Measurements from ENCODE around the gene ANKS1B.
"Not testable (repeated sequence)": the region's sequence is repeated elsewhere in the genome, so short reads cannot be mapped to it uniquely, and the experiment has no call there.

Gene ANKS1B

DNA sequence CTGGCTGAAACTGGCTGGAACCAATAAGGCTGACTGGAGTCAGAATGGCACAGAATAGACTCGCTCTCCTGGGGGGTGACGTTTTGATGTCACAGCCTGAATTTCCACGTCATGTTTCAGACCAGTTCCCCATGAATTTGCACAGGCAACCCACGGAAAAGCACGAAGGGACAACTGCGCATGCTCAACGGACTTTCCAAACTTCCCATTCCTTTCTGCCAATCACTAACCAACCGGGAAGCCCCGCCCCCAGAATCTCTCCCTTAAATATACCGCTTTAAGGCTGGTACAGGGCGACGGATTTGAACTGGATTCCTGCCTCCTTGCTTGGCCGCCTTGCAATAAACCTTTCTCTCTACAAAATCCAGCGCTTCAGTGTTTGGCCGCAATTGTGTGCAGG, 904.9 kb downstream of the ANKS1B start:
- no peak for DNase-seq (ENCODE audit: low read depth in 2 of 2, low spot score in 1 of 2)

DNA sequence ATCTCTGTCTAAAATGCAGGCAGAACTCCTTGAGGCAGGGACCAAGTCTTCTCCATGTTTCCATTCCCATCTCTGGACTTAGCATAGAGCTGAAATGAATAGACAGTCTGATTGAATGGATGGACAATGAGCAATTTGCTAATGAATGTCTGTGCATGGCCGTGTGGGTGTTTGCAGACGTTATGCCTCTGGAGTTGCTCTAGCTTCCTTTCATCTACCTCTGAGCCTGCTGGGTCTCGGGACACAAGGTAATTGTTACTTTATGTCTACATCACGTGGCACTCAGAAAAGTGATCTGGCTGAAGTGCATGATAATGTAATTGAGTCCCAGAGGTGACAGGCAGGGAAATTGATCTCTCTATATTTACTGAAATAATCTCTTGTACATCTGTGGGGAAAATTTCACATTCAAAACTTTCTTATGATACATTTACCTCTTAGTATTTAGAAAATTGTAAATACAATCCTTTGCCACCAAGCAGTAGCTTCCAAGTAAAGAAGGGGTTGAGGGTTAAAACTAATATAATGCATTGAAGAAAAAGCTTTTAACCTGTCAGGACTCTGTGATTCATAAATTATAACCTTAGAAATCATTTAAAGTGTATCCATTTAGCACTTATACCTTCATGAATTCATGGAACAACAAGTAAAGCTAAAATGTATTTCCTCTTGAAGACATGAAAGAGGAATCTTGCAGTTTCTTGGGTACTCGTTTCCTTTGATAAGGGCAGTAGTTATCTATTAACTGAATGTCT, 915.6 kb downstream of the ANKS1B start:
- DNase-seq (ENCODE audit: low read depth in 2 of 2, low spot score in 1 of 2) = no peak

DNA sequence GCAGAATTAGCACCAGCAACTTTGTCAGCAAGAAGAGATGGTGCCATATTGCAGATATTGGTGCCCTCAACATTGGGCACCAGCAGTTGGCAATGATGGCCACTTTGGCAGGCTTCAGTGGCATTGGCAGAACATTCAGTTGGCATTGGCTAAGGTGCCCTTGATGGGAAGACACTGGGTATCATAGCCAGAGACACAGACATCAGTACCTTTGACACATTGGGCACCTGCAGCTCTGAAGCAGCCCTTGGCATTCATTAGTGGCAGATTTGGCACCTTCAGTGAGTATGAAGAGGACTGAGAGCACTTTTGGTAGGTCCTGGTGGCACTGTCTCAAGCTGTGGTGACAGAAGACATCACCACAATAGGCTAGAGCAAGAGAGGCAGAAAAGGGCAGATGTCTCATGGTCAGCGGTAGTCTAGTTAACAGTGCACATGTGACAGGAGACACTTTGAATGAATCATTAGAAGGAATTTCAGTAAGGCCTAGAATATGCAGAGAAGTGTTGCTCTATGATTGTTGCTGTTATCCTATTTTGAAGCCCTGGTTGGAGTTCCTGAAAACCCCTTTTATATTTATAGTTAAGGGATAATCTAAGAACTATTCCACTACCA, 917.5 kb downstream of the ANKS1B start:
- DNase-seq (ENCODE audit: low read depth in 2 of 2, low spot score in 1 of 2) = no peak

DNA sequence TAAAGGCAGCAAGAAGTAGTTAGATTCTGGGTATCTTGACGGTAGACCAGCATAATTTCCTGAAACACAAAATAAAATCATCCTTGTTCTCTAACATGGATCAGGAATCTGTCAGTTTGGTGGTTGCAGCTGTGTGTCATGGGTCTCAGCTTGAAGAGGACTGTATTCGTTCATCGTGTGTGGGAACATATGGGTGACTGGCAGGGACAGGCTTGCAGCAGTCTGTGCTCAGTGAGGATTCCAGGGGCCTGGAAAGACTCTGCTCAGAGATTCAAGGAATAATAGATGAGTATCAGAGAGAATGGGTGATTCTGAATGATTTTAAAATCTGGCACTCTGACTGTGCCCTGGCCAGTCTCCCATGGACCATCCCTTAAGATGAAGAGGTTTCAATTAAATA, 918.0 kb downstream of the ANKS1B start:
- no peak for DNase-seq (ENCODE audit: low read depth in 2 of 2, low spot score in 1 of 2)

DNA sequence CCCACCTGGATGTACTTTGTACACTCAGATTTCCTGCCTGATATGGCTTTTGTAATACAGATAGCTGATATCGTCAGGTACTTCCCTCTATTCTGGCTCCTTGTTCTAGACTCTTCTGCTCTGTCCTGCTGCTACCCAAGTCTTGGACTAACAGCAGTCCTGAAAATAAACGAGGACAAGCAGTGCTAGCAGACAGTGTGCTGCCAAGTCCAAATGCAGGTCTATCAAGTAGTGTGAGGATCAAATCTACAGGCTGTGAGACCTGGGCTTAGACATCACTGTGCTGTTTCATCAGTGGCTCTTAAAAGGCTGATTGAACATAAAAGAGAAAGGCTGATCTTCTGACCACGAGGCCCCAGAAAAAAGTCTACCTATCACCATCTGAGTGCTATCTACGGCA, 921.6 kb downstream of the ANKS1B start:
- no peak for DNase-seq (ENCODE audit: low read depth in 2 of 2, low spot score in 1 of 2)

DNA sequence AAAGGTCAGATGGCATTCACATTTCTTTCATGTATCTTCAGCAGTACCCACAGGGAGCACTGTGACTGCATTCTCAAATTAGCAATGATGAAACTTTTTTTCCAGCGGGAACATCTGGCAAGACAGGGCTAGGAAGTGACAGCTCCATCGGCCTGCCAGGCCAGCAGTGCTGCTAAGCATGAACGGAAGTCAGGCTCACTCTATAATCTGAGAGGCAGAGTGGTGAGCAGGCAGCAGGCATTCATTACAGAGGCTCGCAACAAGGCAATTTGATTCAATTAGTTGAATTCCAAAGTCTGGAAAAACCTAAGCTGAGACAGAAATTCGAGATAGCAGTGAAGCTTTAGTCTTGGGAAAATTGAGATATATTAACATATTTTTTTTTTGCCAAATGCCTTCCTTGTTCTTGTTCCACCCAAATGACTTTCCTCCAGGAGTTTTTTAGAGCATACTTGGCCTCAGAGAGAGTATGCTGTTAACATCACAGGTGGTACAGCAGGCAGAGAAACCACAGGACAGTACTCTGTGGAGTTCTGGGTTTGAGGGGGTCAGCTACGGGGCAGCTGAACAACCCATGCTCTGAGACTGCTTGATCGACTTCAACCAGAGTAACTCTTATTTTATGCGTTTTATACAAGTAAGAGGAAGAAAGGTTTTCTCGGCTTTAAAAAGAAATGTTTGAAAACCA, 924.8 kb downstream of the ANKS1B start:
- no peak for DNase-seq (ENCODE audit: low read depth in 2 of 2, low spot score in 1 of 2)

DNA sequence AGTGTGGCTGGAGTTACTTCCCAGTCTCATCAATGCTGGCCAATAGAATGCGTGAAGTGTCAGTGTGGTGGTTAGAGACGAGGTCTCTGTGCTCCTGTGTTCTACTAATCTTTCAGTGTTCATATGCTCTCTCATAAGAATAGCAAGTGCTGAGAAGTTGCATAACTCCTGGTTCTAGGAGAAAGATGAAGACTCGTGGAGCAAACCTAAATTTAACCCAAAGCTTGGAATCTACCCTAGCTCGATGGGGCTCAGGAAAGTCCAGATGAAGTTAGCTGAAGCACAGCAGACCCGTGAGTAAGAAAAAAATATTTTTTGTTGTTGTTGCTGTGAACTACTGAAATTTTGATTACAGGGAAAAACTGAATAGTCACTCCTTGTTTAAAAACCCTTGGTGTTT, 927.1 kb downstream of the ANKS1B start:
- no peak for DNase-seq (ENCODE audit: low read depth in 2 of 2, low spot score in 1 of 2)

DNA sequence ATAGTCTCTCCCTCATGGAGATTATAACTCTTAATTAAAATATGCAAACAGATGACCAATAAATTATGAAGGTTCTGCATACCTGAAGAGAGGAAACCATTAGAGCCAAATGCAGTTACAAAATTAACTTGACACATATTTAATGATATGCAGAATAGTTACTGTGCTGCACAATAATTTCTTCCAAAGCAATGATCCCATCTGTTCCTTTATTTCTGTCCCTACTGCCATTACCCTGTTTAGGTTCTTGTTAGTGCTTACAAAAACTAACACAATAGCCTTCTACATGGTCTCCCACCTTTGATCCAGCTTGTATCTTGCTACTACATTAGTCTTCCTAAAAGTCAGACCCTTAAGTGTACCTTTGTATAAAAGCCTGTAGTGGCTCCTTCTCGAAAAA, 928.5 kb downstream of the ANKS1B start:
- no peak for DNase-seq (ENCODE audit: low read depth in 2 of 2, low spot score in 1 of 2)

DNA sequence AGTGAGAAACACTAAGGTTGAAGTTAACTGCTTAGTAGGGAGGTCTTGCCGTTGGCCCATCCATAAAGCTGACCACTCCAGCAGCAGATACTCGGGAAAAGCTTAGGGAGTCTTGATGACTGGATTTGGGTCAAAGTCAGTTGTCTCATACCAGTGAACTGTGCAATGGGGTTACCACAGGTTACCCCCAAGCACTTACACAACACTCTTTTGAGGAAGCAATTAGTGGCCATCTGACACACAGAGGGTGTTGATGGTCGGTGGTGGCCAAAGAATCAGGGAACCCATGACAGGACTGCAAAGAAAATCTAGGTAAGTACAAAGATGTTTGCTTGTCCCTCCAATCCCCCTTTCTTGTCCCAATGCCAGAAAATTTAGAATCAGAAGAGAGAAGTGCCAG, 929.4 kb downstream of the ANKS1B start:
- no peak for DNase-seq (ENCODE audit: low read depth in 2 of 2, low spot score in 1 of 2)

DNA sequence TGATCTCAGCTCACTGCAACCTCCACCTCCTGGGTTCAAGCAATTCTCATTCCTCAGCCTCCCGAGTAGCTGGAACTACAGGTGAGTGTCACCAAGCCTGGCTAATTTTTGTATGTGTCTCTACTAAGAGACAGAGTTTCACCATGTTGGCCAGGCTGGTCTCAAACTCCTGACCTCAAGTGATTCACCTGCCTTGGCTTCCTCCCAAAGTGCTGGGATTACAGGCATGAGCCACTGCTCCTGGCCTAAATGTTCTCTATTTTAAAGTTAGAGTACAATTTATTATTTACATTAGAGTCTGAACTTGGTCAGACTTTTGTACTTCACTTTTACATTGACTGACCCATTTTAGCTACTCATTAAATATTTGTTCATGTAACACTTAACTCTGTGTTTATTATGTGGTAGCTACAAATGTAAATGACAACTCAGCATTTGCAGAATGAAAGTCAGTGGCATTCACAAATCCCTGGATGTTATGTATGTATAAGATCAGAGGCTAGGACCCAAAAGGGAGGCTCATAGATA, 930.1 kb downstream of the ANKS1B start:
- no peak for DNase-seq (ENCODE audit: low read depth in 2 of 2, low spot score in 1 of 2)

DNA sequence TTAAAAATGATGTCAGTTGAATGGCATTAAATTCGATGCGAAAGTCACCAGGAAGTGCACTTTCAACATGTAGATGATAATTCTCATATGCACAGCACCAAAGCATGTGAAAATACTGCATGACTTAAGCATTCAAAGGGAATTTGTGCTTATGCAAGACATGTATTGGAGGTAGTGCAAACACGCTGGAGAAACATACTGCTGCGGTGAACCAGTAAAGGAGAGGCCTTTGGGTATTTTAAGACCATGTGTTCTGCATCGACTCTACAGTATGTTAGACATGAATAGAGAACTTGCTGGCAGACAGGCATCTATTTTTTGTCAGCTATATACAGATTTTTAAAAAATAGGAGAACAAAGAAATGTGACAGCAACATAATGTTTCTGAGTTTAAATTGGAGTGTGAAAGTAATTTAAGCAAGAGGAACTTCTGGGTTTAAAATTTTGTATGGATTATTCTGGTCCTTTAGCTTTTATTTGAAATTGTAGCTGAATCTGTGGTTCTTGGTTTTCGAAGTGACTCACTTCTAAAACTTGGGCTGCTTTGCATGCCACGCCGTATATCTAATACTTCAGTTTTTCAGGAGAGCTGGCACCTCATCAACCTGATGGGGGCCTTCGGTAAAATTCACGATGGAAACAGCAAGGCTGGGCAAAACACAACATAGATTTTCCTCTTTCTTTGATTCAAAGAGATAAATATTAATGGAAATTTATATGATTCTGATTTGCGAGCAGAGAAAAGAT, 930.9 kb downstream of the ANKS1B start:
- no peak for DNase-seq (ENCODE audit: low read depth in 2 of 2, low spot score in 1 of 2)

DNA sequence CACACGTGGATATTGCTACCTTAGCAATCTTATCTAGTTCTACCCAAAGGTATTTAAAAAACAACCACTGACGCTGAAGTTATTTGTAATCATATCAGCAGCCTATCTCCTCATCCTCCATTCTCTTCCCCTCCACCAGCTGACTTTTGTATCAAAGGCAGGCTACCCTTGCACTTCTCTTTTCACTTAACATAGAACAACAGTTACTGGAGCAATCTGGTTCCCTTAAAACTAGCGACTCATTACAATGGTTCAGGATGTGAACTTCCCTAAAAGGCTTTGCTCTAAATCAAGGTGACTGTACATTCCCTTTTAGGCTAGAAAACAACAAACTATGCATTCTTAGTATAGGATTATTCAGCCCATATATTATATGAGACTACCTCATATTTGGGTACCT, 935.0 kb downstream of the ANKS1B start:
- DNase-seq (ENCODE audit: low read depth in 2 of 2, low spot score in 1 of 2) = no peak

DNA sequence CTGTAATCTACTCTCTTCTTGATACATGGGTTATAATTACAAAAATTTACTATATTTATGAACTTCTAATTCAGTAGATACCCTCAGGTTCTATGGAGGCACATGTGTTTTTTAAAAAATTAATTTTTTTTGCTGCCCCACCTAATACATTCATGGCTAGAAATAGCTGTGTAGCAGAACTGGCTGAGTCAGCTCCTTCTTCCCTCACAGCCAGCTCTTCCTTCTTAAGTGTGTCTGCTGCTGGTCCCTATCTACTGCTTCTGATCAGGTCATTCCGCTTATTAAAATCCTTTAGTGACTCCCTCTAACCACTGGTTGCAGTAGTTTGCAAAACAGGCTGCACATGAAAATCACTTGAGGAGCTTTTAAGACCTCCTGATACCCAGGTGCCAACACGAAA, 939.6 kb downstream of the ANKS1B start:
- DNase-seq (ENCODE audit: low read depth in 2 of 2, low spot score in 1 of 2) = no peak

DNA sequence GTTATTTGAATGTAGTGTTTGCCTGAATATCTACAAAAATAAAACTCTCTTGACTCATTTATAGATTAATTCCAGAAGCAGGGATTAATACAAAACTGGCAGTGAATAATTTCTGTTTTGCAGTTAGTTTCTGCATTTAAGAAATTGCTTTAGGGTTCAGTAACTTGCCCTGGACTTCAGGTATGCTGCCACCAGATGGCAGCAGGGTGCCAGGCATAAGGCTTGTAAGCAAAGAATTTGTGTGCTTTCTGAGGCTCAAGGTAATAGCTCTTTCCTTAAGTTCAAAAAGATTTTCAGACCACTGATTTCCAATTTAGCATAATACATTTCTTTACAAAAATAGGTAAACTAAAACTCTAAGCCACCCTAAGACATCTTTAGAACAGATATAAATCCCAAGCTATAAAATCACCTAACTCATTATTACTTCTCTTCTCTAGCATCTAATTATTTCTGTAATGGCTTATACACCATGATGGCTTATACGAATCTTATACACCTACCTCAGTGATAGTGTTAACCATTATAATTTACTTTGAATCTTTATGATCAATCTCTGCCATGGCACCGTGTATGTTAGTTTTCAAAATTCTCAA, 941.3 kb downstream of the ANKS1B start:
- no peak for DNase-seq (ENCODE audit: low read depth in 2 of 2, low spot score in 1 of 2)

DNA sequence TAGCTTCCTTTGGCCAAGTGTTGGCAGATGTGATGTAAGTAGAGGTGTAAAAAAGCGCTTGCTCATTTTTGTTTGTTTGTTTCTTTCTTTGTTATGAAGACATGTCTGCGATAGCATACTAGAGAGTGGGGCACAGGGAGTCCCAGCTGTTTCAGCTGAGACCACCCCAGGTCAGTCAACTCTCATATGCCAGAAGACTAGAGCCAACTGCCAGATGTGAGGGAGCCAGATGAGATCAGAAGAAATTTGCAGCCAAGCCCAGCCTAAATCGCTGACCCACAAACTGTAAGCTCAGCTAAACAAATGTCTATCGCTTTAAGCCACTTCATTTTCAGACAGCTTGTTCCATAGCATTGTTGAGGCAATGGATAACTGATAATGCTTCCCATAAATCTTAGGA, 942.5 kb downstream of the ANKS1B start:
- DNase-seq (ENCODE audit: low read depth in 2 of 2, low spot score in 1 of 2) = no peak

DNA sequence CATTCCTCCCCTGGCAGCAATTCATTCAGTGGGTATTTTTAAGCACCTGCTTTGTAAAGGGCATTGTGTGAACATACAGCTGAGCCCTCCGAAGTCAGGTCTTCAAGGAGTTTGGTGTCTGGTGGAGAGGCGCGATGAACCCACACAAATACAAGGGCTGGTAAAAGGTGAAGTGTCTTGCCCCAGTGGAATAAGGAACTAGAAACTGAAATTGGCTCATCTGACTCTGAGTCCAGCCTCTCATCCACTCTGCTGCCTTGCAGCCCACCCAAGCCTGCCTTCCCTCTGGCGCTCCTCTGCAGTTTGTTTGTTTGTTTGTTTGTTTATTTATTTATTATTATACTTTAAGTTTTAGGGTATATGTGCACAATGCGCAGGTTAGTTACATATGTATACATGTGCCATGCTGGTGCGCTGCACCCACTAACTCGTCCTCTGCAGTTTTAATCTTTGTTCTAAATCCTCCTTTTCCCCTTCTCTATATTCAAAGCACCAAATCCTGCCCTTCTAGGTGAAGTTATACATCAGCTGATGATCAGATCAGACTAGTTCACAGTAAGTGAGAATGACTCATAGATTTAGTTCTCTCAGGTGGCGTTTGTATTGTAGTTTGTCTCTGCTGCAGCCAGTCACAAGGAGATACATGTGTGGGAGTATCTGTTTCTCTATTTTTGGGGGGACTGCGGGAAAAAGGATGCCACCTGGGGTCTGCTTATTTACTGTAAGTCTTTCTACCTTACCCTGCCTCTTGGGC, 945.2 kb downstream of the ANKS1B start:
- DNase-seq (ENCODE audit: low read depth in 2 of 2, low spot score in 1 of 2) = no peak

DNA sequence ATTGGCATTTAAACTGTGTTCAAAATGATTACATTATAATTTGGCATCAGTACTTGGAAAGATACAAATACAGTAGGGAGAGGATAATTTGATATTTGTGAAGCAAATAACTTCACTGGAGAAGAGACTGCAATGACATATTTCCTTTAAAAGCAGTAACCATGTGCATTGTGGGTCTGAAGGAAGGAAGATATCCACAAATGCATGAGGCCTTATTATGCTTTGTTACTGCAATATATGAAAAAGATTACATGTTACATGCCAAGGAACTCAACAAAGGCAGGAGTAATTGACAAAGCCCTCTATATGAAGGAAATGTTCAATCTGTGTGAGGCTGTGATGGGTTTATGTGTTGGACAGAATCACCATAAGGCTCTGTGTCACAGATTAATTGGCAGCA, 948.2 kb downstream of the ANKS1B start:
- DNase-seq (ENCODE audit: low read depth in 2 of 2, low spot score in 1 of 2) = no peak

DNA sequence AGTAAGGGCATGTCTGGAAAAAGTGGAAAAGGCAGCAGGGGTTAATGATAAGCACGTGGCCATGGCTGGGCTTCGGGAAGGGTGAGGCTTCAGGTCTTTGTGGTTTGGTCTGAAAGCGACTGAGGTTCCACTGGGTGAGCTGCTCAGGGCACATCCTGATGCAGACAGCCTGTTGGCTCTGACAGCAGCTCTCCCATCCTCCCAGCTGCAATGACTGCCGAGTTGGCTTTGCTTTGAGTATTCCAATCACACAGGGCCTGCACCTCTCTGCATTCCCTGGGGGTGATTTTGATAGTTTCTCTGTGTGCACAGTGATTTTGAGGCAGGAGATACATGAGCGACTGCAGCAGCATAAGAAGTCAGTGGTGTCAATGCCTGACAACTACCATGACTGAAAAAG, 948.9 kb downstream of the ANKS1B start:
- no peak for DNase-seq (ENCODE audit: low read depth in 2 of 2, low spot score in 1 of 2)

DNA sequence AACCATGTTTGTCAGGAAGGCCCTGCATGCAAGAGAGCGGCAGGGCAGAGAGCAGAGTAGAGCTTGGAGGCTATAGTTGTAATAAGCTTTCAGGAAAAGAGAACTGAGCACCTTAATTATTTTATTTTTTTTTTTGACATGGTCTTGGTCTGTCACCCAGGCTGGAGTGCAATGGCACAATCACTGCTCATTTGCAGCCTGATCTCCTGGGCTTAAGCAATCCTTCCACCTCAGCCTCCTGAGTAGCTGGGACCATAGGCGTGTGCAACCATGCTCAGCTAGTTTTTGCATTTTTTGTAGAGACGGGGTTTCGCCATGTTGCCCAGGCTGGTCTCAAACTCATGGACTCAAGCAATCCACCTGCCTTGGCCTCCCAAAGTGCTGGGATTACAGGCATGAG, 950.5 kb downstream of the ANKS1B start:
- not testable (repeated sequence) for DNase-seq (ENCODE audit: low read depth in 2 of 2, low spot score in 1 of 2)

DNA sequence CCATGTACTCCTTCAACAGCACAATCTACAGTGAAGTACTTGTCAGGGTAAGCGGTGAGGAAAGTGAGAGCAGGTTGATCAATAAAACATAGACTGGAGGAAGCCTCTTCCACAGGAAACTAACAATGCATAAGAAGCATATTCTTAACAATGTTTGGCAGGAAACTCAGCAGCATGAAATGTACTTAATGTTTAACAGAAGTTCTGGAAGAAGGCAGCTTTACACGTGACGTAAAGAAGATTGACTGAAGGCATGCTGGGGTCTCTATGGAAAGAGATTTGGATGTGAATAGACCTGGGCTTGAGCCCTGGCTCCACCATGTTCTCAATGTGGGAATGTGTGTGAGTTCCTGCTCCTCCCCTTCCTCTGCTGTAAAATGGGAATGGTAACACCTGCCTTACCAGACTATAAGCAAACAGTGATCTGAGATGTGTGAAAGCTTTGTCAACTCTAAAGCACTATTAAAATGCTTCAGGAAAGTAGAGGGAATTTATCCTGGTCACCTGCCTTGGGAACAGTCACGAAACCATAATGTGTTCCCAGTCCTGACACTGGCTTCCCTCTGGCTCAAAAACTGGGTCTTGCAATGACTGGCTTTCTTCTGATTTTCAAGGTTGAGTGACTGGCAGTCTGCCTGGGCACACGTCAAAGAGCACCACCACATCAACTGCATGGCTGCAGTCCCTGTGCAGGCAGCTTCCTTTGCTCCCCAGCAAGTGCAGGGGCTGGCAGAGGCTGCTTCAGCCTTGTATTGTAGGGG, 955.0 kb downstream of the ANKS1B start:
- no peak for DNase-seq (ENCODE audit: low read depth in 2 of 2, low spot score in 1 of 2)
